PC-3 (cell line): ENCODE results near the gene SYNE1. TPM values are rescaled to one million over a fixed set of nuclear protein-coding genes. Genes with fewer than 3 reads are reported as not detected.
"Not testable (repeated sequence)": the region's sequence is repeated elsewhere in the genome, so short reads cannot be mapped to it uniquely, and the experiment has no call there.

Source experiments
- ATAC-seq: fragments of 200-7000 bp; cut with Tn5 transposase; 2 replicates; pipeline ENCODE4 v1.9.1; 2020; ENCODE audit warnings: mild to moderate bottlenecking, moderate library complexity
- BruUV-seq: library from RNA; stranded (reverse); fragments of 400-500 nt; replicated peaks from 2 replicates; lab custom pipeline; 2021; lab: Mats Ljungman, UMichigan
- CTCF ChIA-PET: fragments of 300-600 bp; sonication (Branson Sonifier 250); formaldehyde crosslinking; loops from one replicate; lab custom pipeline; 2022; ENCODE audit warnings: antibody characterized with exemption; lab: Charles Lee
- POLR2A ChIA-PET: fragments of 300-600 bp; sonication (Branson Sonifier 250); formaldehyde crosslinking; loops from one replicate; lab custom pipeline; 2022; ENCODE audit warnings: antibody characterized with exemption; ENCODE audit not compliant: unreplicated experiment; lab: Charles Lee
- DNase-seq: peaks from one replicate; pipeline ENCODE4 v3.0.0-alpha.2; 2015
- H2AFZ ChIP-seq: fragments of 300-600 bp; sonication (generic); 2 replicates; pipeline ENCODE4 v1.6.0; 2016; ENCODE audit warnings: antibody characterized with exemption, low read length
- H3F3A ChIP-seq: fragments of 300-600 bp; sonication (generic); one replicate; pipeline ENCODE4 v1.6.0; 2017; ENCODE audit warnings: antibody characterized with exemption, low read length, control low read depth, mild to moderate bottlenecking; ENCODE audit not compliant: unreplicated experiment
- H3K27ac ChIP-seq: fragments of 300-600 bp; sonication (generic); 2 replicates; pipeline ENCODE4 v1.5.1; 2016; ENCODE audit warnings: mild to moderate bottlenecking, low read length
- H3K27me3 ChIP-seq: fragments of 300-600 bp; sonication (generic); 2 replicates; pipeline ENCODE4 v1.6.1; 2016; ENCODE audit warnings: low read length, mixed read lengths
- H3K36me3 ChIP-seq: fragments of 300-600 bp; sonication (generic); 2 replicates; pipeline ENCODE4 v1.6.1; 2016; ENCODE audit warnings: low read depth, mixed run types, low read length, mixed read lengths
- H3K4me1 ChIP-seq: fragments of 300-600 bp; sonication (generic); 2 replicates; pipeline ENCODE4 v1.5.1; 2016; ENCODE audit warnings: low read length; ENCODE audit not compliant: insufficient read depth
- H3K4me2 ChIP-seq: fragments of 300-600 bp; sonication (generic); 2 replicates; pipeline ENCODE4 v1.6.0; 2016; ENCODE audit warnings: low read length
- H3K4me3 ChIP-seq: fragments of 300-600 bp; sonication (generic); 2 replicates; pipeline ENCODE4 v1.5.1; 2016; ENCODE audit warnings: mild to moderate bottlenecking, low read length, mixed read lengths
- H3K79me2 ChIP-seq: fragments of 300-600 bp; sonication (generic); 2 replicates; pipeline ENCODE4 v1.6.1; 2017; ENCODE audit warnings: low read length, mixed read lengths
- H3K9ac ChIP-seq: fragments of 300-600 bp; sonication (generic); 2 replicates; pipeline ENCODE4 v1.6.0; 2016; ENCODE audit warnings: mild to moderate bottlenecking, low read length
- H3K9me2 ChIP-seq: fragments of 300-600 bp; sonication (generic); replicated peaks from 2 replicates; pipeline ENCODE4 v1.6.1; 2016; ENCODE audit warnings: mixed run types, low read length, mixed read lengths
- H3K9me3 ChIP-seq: fragments of 300-600 bp; sonication (generic); 2 replicates; pipeline ENCODE4 v1.6.1; 2016; ENCODE audit warnings: low read length, mixed read lengths
- H4K20me1 ChIP-seq: fragments of 300-600 bp; sonication (generic); 2 replicates; pipeline ENCODE4 v1.6.1; 2016; ENCODE audit warnings: low read length, mixed read lengths
- CTCF ChIP-seq: fragments of 300-600 bp; sonication (generic); conservative IDR thresholded peaks from 2 replicates; pipeline ENCODE4 v1.5.1; 2017; ENCODE audit warnings: antibody characterized with exemption, low read depth, mild to moderate bottlenecking, low read length
- EZH2 ChIP-seq: fragments of 300-600 bp; sonication (generic); IDR thresholded peaks from one replicate; pipeline ENCODE4 v1.6.1; 2017; ENCODE audit warnings: antibody characterized with exemption, mild to moderate bottlenecking, low read length; ENCODE audit not compliant: unreplicated experiment
- EZH2phosphoT487 ChIP-seq: fragments of 300-600 bp; sonication (generic); IDR thresholded peaks from 2 replicates; pipeline ENCODE4 v1.6.1; 2018; ENCODE audit warnings: mild to moderate bottlenecking, antibody characterized with exemption, low read length, borderline replicate concordance
- intact Hi-C: fragments of 100-400 bp; cut with micrococcal nuclease; formaldehyde crosslinking; loops from 2 replicates; pipeline ENCODE4 v1.9.0; 2023
- total RNA-seq: library from RNA; depleted of rRNA; stranded (reverse); fragments of >200 nt; gene quantifications from 2 replicates; pipeline ENCODE4 v1.2.3, GENCODE V29; 2014

Gene SYNE1
- total RNA-seq, 1 experiment from 2014 or later, result 16.7 TPM

DNA sequence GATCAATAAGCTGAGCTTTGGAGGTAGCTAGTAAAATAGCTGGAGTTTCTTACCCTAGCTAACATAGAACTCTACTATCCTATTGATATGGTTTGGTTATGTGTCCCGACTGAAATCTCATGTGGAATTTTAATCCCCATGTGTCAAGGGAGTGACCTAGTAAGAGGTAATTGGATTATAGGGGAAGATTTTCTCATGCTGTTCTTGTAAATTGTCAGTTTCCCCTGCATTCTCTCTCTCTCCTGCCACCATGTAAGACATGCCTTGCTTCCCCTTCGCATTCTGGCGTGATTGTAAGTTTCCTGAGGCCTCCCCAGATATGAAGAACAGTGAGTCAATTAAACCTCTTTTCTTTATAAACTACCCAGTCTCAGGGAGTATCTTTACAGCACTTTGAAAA is 24.6 kb upstream of the SYNE1 start:
- no TSS peak for BruUV-seq
- H3K9me2 ChIP-seq, result no peaks in the 10 kb centered on the region
- ChIA-PET POLR2A (no interaction called here), CTCF (no interaction called here)
- H3K36me3 ChIP-seq, result no peaks in the 10 kb centered on the region
- no peak overlapping the region for H3K4me3 ChIP-seq
- no peak for DNase-seq
- peaks cover 37% of the 10 kb centered on the region for H3K27me3 ChIP-seq
- H3K9me3 ChIP-seq, result no peaks in the 10 kb centered on the region
- no peak for ATAC-seq
- intact Hi-C loops, result no loop called here
- no peak overlapping the region for H3K9ac ChIP-seq
- H3K4me2 ChIP-seq, result no peak overlapping the region
- no peak overlapping the region for H3K27ac ChIP-seq
- no peaks in the 10 kb centered on the region for H4K20me1 ChIP-seq
- no peaks in the 10 kb centered on the region for H3K79me2 ChIP-seq
- no peaks in the 10 kb centered on the region for H3K4me1 ChIP-seq
- H3F3A ChIP-seq, result no peaks in the 10 kb centered on the region
- TF ChIP-seq EZH2phosphoT487, result no peak
- TF ChIP-seq EZH2, result no peak
- TF ChIP-seq CTCF, result no peak
- H2AFZ ChIP-seq, result no peak overlapping the region

DNA sequence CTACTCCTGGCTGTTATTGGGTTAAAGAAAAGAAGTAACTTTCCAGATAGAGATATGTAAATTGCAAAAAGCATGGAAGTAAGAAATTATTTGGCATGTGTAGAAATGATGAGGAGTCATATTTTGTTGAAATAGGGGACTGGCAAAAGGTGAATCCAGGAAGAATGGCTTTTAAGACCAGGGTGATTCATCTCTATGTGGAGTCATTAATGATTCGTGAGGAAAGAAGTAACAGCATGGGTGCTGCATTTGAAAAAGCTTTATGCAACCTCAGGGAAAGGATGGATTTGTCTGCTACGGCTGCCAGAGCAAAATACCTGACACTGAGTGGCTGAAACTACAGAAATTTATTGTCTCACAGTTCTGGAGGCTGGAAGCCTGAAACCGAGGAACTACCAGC is 14.8 kb upstream of the SYNE1 start:
- intact Hi-C loops, result no loop called here
- ChIA-PET CTCF (interaction anchor here (0.6 kb wide), 1 partner anchor 46 kb away, joined by 4 read pairs; no protein-coding TSS in a partner anchor), POLR2A (no interaction called here)
- Histone ChIP-seq H3K27ac (no peak overlapping the region), H3K4me1 (no peaks in the 10 kb centered on the region), H3K4me2 (no peak overlapping the region), H3K9me2 (no peaks in the 10 kb centered on the region), H3K9ac (no peak overlapping the region), H3F3A (no peaks in the 10 kb centered on the region), H4K20me1 (no peaks in the 10 kb centered on the region), H2AFZ (no peak overlapping the region), H3K4me3 (no peak overlapping the region), H3K27me3 (peaks cover 55% of the 10 kb centered on the region), H3K9me3 (no peaks in the 10 kb centered on the region), H3K79me2 (no peaks in the 10 kb centered on the region), H3K36me3 (no peaks in the 10 kb centered on the region)
- no peak for DNase-seq
- TF ChIP-seq CTCF (no peak), EZH2 (no peak)
- no TSS peak for BruUV-seq
- peak; percentile 42 for ATAC-seq

GRCh38 chr6:152648105-152648504 is 10.9 kb upstream of the SYNE1 start:
- Histone ChIP-seq H3K36me3 (no peaks in the 10 kb centered on the region), H2AFZ (no peak overlapping the region), H3K27ac (no peak overlapping the region), H3K27me3 (peaks cover 69% of the 10 kb centered on the region), H3K4me3 (no peak overlapping the region), H3K79me2 (no peaks in the 10 kb centered on the region), H3K4me1 (no peaks in the 10 kb centered on the region), H4K20me1 (no peaks in the 10 kb centered on the region), H3K4me2 (no peak overlapping the region), H3F3A (no peaks in the 10 kb centered on the region), H3K9ac (no peak overlapping the region), H3K9me3 (no peaks in the 10 kb centered on the region), H3K9me2 (no peaks in the 10 kb centered on the region)
- ATAC-seq (no peak), DNase-seq (no peak)
- no peak for TF ChIP-seq CTCF
- TF ChIP-seq EZH2, result no peak
- TF ChIP-seq EZH2phosphoT487, result no peak
- intact Hi-C loops, result no loop called here
- no TSS peak for BruUV-seq
- ChIA-PET CTCF (no interaction called here), POLR2A (no interaction called here)

- H3K27ac ChIP-seq, DNase-seq, H3K9me2 ChIP-seq, H3F3A ChIP-seq, intact Hi-C loops, POLR2A ChIA-PET, H3K4me3 ChIP-seq, ATAC-seq, CTCF ChIA-PET, BruUV-seq, H4K20me1 ChIP-seq, H3K36me3 ChIP-seq, H3K79me2 ChIP-seq, H3K4me1 ChIP-seq, H3K4me2 ChIP-seq, H3K9me3 ChIP-seq, H3K9ac ChIP-seq, H2AFZ ChIP-seq: not testable (repeated sequence)
- peaks cover 62% of the 10 kb centered on the region for H3K27me3 ChIP-seq
These were observed 9.6 kb upstream of the SYNE1 start for GRCh38 chr6:152646732-152647131.
